HG03135 (cell line): ENCODE data around the gene WFDC10B.
"Not testable (repeated sequence)": the region's sequence is repeated elsewhere in the genome, so short reads cannot be mapped to it uniquely, and the experiment has no call there.

Source experiments
- ATAC-seq: cut with Tn5 transposase; IDR thresholded peaks from one replicate; pipeline ENCODE4 v1.9.1; 2021; ENCODE audit warnings: mild to moderate bottlenecking, moderate library complexity; ENCODE audit not compliant: unreplicated experiment

The WFDC10B gene

GRCh38 chr20:45704969-45705637, at the start of gene WFDC10B:
Gene WFDC10B (minus strand): TSS chr20:45705019. CDS start chr20:45685992, 19,027 bp downstream.
- no peak for ATAC-seq

- ATAC-seq: no peak
Observed at GRCh38 chr20:45752746-45753145, 47.9 kb upstream of the WFDC10B start.

- ATAC-seq: no peak
Observed at GRCh38 chr20:45751721-45752120, 46.9 kb upstream of the WFDC10B start.

GRCh38 chr20:45745015-45745414, 40.2 kb upstream of the WFDC10B start:
- ATAC-seq: no peak

GRCh38 chr20:45742596-45742995, 37.8 kb upstream of the WFDC10B start:
- ATAC-seq: no peak

GRCh38 chr20:45735988-45736387, 31.2 kb upstream of the WFDC10B start:
- no peak for ATAC-seq

GRCh38 chr20:45735552-45735951, 30.7 kb upstream of the WFDC10B start:
- no peak for ATAC-seq

- no peak for ATAC-seq
Observed at GRCh38 chr20:45732199-45732598, 27.4 kb upstream of the WFDC10B start.

GRCh38 chr20:45727044-45727443, 22.2 kb upstream of the WFDC10B start:
- ATAC-seq: no peak

- ATAC-seq: no peak
Observed at GRCh38 chr20:45725134-45725533, 20.3 kb upstream of the WFDC10B start.

- no peak for ATAC-seq
Observed at GRCh38 chr20:45722047-45722446, 17.2 kb upstream of the WFDC10B start, which contains the start of gene SPINT4. Gene SPINT4 (plus strand): TSS chr20:45722347. CDS start chr20:45722368, 21 bp downstream.

GRCh38 chr20:45716141-45716688, 11.4 kb upstream of the WFDC10B start:
- ATAC-seq: not testable (repeated sequence)

- no peak for ATAC-seq
Observed at GRCh38 chr20:45701873-45702272, 2.9 kb downstream of the WFDC10B start, which contains the start of gene WFDC13. Gene WFDC13 (plus strand): TSS chr20:45702038. CDS start chr20:45702124, 86 bp downstream.

GRCh38 chr20:45701104-45701503, 3.7 kb downstream of the WFDC10B start:
- no peak for ATAC-seq

- no peak for ATAC-seq
Observed at GRCh38 chr20:45695496-45695895, 9.3 kb downstream of the WFDC10B start.

GRCh38 chr20:45693346-45693745, 11.5 kb downstream of the WFDC10B start:
- not testable (repeated sequence) for ATAC-seq

GRCh38 chr20:45685896-45686295, 18.9 kb downstream of the WFDC10B start:
- ATAC-seq: no peak

- no peak for ATAC-seq
Observed at GRCh38 chr20:45679650-45680049, 25.2 kb downstream of the WFDC10B start.

GRCh38 chr20:45672765-45673164, 32.1 kb downstream of the WFDC10B start:
- ATAC-seq: no peak

GRCh38 chr20:45670139-45670538, 34.7 kb downstream of the WFDC10B start, which contains the start of gene WFDC11:
Gene WFDC11 (minus strand): TSS chr20:45670239. CDS start chr20:45650600, 19,639 bp downstream.
- no peak for ATAC-seq

GRCh38 chr20:45657038-45657437, 47.8 kb downstream of the WFDC10B start:
- ATAC-seq: not testable (repeated sequence)

GRCh38 chr20:45651726-45652125, 53.1 kb downstream of the WFDC10B start:
- ATAC-seq: not testable (repeated sequence)
